ENCODE results near the gene IMP4.

- TF ChIP-seq POLR2A (IDR thresholded peaks at IDR 0.05) (no peak), CTCF (IDR thresholded peaks at IDR 0.05) (no peak), EP300 (IDR thresholded peaks at IDR 0.05) (no peak)
Measured at GRCh38 chr2:130365963-130366362, 23.3 kb downstream of the IMP4 start.
